Ascending aorta (tissue), 2 donors: ENCODE results near the gene SIL1. TPM values are rescaled to one million over a fixed set of nuclear protein-coding genes. Genes with fewer than 3 reads are reported as not detected.
"Not testable (repeated sequence)": the region's sequence is repeated elsewhere in the genome, so short reads cannot be mapped to it uniquely, and the experiment has no call there.

Experiments used
- DNase-seq, 2 donors: peaks; one replicate each; pipeline ENCODE4 v3.0.0-alpha.2; 2019; ENCODE audit warnings: low spot score in 2 of 2
- H3K27ac ChIP-seq, 2 donors: fragments of 200-600 bp; sonication (generic); one replicate each; pipeline ENCODE4 v1.5.1; 2016 to 2017; ENCODE audit warnings: mild to moderate bottlenecking in 1 of 2
- H3K27me3 ChIP-seq: fragments of 200-600 bp; sonication (generic); one replicate; pipeline ENCODE4 v1.5.1; 2017
- H3K36me3 ChIP-seq, 2 donors: fragments of 200-600 bp; sonication (generic); one replicate each; pipeline ENCODE4 v1.5.1; 2016
- H3K4me1 ChIP-seq, 2 donors: fragments of 200-600 bp; sonication (generic); one replicate each; pipeline ENCODE4 v1.5.1; 2016 to 2017; ENCODE audit warnings: mild to moderate bottlenecking in 1 of 2
- H3K4me3 ChIP-seq, 2 donors: fragments of 200-600 bp; sonication (generic); one replicate each; pipeline ENCODE4 v1.5.1; 2016 to 2017; ENCODE audit warnings: mild to moderate bottlenecking in 1 of 2
- H3K9me3 ChIP-seq, 2 donors: fragments of 200-600 bp; sonication (generic); one replicate each; pipeline ENCODE4 v1.5.1; 2016
- intact Hi-C: fragments of 100-400 bp; cut with DNase I; formaldehyde crosslinking; loops from one replicate; pipeline ENCODE4 v1.15.1; 2023
- total RNA-seq: library from RNA; depleted of rRNA; stranded (reverse); fragments of >200 nt; gene quantifications from one replicate; pipeline ENCODE4 v1.1.0, GENCODE V29; 2016
- TF ChIP-seq, protein P1 (sequence below), 3 experiments: fragments of 200-600 bp in 2 of 3; fragments of 450-650 bp in 1 of 3; sonication (generic) in 2 of 3; IDR thresholded peaks; one replicate each; pipeline ENCODE4 v1.5.1; 2016 to 2019; ENCODE audit warnings: antibody characterized with exemption in 3 of 3, mild to moderate bottlenecking in 1 of 3, moderate library complexity in 1 of 3

Gene SIL1
- total RNA-seq, 1 donor from 2014 or later: 53.4 TPM

DNA sequence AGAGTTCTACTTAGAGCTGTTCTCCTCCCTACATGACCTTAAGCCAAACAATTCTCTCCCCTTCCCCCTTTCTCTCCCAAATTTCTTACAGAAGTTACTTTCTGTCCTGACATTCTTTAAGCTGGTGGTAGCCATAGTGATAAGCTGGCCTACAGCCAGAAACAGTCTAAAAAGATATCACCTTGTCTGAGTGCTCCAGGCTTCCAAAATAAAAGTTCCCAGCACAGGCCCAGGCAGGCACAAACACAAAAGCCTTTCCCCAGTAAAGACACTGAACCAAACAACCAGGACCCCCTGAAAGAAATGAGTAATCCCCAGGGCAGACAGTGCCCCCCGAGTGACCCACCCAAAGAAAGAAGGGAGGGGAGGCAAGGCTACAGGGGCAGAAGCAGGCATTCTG is 19.2 kb downstream of the SIL1 start:
- intact Hi-C loops: no loop called here
- peaks cover 13 to 43% of the 10 kb centered on the region in 2 donors for H3K4me1 ChIP-seq
- no peak for DNase-seq
- H3K9me3 ChIP-seq: no peaks in the 10 kb centered on the region
- peak overlapping the region; percentile 72 for H3K27ac ChIP-seq
- TF ChIP-seq, protein P1, sequence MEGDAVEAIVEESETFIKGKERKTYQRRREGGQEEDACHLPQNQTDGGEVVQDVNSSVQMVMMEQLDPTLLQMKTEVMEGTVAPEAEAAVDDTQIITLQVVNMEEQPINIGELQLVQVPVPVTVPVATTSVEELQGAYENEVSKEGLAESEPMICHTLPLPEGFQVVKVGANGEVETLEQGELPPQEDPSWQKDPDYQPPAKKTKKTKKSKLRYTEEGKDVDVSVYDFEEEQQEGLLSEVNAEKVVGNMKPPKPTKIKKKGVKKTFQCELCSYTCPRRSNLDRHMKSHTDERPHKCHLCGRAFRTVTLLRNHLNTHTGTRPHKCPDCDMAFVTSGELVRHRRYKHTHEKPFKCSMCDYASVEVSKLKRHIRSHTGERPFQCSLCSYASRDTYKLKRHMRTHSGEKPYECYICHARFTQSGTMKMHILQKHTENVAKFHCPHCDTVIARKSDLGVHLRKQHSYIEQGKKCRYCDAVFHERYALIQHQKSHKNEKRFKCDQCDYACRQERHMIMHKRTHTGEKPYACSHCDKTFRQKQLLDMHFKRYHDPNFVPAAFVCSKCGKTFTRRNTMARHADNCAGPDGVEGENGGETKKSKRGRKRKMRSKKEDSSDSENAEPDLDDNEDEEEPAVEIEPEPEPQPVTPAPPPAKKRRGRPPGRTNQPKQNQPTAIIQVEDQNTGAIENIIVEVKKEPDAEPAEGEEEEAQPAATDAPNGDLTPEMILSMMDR (IDR thresholded peaks at IDR 0.05): no peak
- H3K27me3 ChIP-seq: no peaks in the 10 kb centered on the region
- no peak overlapping the region for H3K4me3 ChIP-seq
- no peaks in the 10 kb centered on the region for H3K36me3 ChIP-seq

DNA sequence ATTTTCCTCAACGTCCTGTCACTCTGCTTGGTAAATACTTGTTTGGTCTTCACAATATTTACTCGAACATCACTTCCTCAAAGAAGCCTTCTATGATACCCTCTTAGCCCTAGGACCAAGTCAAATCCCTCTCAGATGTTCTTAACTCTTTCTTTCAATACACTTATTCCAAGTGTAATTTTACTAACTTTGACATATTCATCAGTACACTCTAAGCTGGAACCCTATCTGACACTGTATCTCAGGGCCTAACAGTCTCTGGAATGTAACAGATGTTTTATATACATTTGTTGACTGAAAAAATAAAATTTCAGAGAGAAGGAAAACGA is 19.6 kb downstream of the SIL1 start:
- Histone ChIP-seq H3K4me1 (peaks cover 13 to 41% of the 10 kb centered on the region in 2 donors), H3K27ac (peak overlapping the region; percentile 72), H3K27me3 (no peaks in the 10 kb centered on the region), H3K36me3 (no peaks in the 10 kb centered on the region), H3K9me3 (no peaks in the 10 kb centered on the region), H3K4me3 (no peak overlapping the region)
- DNase-seq: no peak
- intact Hi-C loops: no loop called here
- TF ChIP-seq, protein P1 (IDR thresholded peaks at IDR 0.05): no peak

DNA sequence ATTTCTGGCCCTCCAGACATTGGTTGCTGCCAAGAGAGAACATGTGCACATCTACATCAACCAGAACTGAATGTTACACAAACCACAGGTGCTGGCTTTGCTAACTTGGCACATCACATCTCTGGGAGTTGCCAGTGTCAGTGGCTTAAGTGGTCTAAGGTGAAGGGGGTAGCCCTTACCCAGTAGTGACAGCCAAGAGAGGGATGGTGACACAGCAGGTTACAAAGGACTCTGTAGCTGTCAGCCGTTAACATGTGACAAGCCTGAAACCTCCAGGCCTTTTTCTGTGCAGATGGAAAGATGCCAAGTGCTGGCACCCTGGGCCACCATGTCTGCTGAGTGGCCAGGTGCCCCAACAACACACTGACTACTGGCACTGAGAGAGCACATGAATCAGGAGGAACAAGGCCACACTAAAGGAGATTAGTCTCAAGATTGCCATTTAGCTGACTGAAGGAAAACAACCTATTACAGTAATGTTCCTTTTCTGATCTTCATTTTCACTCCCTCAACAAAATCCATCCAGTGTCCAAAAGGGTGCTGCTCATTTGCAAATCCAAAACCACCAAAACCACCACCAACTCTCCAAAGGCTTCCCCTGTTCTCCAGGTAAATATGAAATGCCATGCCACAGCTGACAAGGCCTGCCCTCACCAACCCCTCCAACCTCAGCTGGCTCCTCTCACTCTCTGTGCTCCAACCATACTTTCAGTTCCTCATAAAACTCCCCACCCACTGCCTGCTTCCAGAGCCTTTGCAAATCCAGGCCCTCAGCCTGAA is 20.2 kb downstream of the SIL1 start:
- TF ChIP-seq, protein P1 (IDR thresholded peaks at IDR 0.05): no peak
- Histone ChIP-seq H3K36me3 (no peaks in the 10 kb centered on the region), H3K9me3 (no peaks in the 10 kb centered on the region), H3K4me1 (peaks cover 13 to 40% of the 10 kb centered on the region in 2 donors), H3K4me3 (no peak overlapping the region), H3K27ac (peak overlapping the region; percentile 72), H3K27me3 (no peaks in the 10 kb centered on the region)
- intact Hi-C loops: no loop called here
- no peak for DNase-seq

DNA sequence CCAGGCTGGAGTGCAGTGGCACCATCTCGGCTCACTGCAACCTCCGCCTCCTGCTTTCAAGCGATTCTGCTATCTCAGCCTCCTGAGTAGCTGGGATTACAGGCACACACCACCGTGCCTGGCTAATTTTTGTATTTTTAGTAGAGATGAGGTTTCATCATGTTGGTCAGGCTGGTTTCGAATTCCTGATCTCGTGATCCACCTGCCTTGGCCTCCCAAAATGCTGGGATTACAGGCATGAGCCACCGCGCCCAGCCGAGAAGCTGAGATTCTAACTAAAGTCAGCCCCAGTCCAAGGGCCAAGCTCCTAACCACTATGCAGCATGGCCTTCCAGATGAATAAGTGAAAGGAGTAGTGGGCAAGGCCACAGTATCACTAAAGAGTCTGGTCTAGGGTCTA is 20.9 kb downstream of the SIL1 start:
- H3K36me3 ChIP-seq, H3K27me3 ChIP-seq, DNase-seq, intact Hi-C loops, H3K9me3 ChIP-seq, H3K4me3 ChIP-seq: not testable (repeated sequence)
- peaks cover 13 to 40% of the 10 kb centered on the region in 2 donors for H3K4me1 ChIP-seq
- peak overlapping the region in 1 of 2 donors; percentile 72 for H3K27ac ChIP-seq

DNA sequence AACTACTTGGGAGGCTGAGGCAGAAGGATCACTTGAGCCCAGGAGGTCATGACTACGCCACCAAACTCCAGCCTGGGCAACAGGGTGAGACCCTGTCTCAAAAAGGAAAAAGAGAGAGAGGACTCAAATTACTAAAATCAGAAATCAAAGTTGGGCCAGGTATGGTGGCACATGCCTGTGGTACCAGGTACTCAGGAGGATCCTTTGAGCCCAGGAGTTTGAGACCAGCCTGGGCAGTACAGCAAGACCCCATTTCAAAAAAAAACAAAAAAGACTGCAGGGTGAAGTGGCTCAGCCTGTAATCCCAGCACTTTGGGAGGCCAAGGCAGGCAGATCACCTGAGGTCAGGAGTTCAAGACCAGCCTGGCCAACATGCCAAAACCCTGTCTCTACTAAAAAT is 23.8 kb downstream of the SIL1 start:
- H3K27ac ChIP-seq, H3K36me3 ChIP-seq, intact Hi-C loops, DNase-seq, H3K4me3 ChIP-seq, H3K27me3 ChIP-seq: not testable (repeated sequence)
- Histone ChIP-seq H3K9me3 (peaks cover 0 to 11% of the 10 kb centered on the region in 2 donors), H3K4me1 (peaks cover 6 to 18% of the 10 kb centered on the region in 2 donors)

DNA sequence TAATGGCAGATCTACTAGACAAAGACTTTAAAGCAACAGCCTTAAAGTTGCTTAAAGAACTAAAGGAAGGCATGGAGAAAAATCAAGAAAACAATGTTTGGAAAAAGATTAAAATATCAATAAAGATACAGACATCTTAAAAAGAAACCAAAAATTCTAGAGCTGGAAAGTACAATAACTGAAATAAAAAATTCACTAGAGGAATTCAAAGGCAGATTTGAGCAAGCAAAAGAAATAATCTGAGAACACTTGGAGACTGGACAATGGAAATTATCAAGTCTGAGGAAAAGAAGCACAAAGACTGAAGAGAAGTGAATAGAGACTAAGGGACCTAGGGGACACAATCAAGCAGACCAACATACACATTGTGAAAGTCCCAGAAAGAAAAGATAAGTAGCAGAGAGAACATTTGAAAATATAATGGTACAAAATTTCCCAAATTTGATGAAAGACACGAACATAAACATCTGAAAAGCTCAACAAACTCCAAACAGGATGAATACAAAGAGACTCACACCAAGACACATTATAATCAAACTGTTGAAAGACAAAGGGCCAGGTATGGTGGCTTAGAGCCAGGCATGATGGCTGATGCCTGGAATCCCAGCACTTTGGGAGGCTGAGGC is 26.3 kb downstream of the SIL1 start:
- H3K9me3 ChIP-seq: peaks cover 0 to 11% of the 10 kb centered on the region in 2 donors
- no peak overlapping the region for H3K4me3 ChIP-seq
- no peaks in the 10 kb centered on the region for H3K36me3 ChIP-seq
- no peak for DNase-seq
- TF ChIP-seq, protein P1 (IDR thresholded peaks at IDR 0.05): no peak
- H3K27ac ChIP-seq: no peak overlapping the region
- H3K4me1 ChIP-seq: no peaks in the 10 kb centered on the region
- intact Hi-C loops: no loop called here
- no peaks in the 10 kb centered on the region for H3K27me3 ChIP-seq
